ENCODE data around the gene FAXC.
"Not testable (repeated sequence)": the region's sequence is repeated elsewhere in the genome, so short reads cannot be mapped to it uniquely, and the experiment has no call there.

FAXC gene

DNA sequence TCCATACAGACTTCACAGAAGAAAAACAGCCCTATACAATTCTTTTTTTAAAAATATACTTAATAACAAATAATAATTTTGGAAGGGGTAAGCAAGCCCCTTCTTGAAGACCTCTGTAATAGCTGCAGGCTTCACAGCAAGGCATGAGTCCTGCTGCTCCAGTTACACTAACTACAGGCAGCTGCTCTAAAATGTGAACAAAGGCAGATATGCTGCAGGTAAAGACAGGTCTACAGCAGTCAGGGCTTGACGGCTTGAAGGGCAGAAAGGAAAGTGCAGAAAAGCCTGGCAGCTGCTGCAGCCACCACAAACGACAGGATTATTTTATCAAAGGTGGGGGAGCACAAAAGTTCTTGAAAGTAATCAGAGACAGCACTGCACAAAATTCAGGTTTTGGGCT, 11.3 kb downstream of the FAXC start:
- no peak for DNase-seq

DNA sequence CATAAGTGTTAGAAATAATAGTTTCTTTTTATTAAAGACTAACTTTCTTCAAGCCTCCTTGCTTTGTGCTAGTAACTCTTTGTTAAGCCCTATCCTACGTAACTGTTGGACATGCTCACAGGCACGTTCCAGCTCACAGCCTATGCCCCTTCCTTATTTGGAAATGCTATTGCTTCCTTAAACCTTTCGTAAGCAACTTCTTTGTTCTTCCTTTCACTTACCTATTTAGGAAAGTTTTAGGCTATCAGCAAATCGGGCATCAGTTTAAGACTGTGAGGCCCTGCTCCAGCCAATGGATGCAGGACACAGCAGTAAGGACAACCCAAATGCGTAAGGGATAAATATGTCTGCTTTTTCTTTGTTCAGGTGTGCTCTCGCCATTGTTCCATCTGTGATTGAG, 14.2 kb downstream of the FAXC start:
- not testable (repeated sequence) for DNase-seq

DNA sequence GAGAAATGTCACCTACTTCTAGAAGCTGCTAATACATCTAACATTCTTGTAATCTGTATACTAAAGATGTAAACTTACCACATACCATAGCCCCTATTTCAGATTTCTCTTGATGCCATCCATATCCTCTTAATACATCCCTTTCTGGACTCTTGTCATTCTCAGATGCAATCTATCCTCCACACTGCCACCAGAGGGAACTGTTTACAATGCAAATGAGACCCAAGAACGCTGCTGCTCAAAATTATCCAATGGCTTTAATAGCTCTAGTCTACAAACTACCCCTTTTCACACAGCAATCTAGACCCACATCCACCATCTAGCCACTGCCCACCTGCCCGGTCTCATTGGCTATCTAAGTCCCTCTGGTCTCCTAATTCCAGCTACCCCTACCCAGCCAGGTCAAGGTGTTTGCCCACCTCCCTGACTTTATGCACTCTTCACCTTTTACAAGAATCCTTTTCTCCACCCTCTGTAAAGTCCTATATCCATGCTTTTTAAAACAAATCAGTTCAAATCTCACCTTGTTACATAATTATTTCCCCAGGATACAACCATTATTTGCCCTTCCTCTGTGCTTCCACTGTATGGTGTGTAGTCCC, 14.8 kb downstream of the FAXC start:
- DNase-seq, result no peak

DNA sequence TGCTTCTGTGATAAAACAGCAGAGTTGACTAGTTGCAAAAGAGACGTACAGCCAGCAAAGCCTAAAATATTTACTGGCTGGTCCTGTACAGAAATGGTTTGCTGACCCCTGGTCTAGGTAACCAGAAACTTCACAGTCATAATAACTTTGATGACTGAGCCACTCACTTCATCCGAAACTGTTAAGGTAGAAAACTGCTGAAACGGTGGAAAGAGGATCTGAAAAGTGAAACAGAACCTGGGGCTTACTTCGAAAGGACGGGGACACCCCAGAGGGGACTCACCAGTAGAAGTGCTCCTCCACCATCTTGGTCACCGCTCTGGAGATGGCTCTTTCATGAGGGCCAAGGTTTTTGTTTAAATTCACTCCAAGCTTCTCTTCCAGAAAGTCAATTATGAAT, 16.4 kb downstream of the FAXC start:
- no peak for DNase-seq

DNA sequence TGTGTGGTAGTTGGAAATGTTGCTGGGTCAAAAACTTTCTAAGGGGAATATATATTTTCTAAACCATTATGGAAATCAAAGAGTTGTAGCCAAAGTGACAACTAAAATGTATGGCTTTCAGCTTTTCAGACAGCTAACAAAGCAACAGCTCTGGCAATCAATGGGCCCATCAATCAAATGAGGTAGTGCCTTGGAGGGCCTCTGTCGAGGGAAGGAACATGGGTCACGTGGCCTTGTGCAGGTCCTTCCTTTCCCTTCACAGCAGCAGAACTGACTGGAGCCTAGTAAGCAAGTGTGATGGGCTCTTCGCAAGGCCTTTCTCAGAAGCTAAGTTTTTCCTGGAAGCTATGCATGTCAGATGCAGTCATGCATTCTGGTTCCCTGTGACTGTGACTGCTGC, 17.9 kb downstream of the FAXC start:
- no peak for DNase-seq

DNA sequence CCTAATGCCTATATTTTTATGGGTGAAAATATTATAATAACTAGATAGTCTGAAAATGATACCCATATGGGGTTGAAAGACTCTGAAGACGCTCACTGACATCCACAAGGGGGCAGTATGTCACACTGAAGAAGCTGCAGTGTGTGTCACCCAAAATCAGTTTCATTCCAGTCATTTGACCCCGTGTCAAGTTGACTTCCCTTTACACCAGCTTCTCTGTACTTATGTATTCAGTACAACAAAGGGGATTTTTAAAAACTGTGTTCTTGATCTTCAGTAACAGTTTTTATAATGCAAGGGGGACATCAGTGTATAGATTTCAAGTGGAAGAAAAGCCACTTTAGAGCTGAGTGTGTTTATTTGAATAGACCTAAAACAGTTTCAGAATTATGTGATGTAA, 19.3 kb downstream of the FAXC start:
- DNase-seq, result no peak

DNA sequence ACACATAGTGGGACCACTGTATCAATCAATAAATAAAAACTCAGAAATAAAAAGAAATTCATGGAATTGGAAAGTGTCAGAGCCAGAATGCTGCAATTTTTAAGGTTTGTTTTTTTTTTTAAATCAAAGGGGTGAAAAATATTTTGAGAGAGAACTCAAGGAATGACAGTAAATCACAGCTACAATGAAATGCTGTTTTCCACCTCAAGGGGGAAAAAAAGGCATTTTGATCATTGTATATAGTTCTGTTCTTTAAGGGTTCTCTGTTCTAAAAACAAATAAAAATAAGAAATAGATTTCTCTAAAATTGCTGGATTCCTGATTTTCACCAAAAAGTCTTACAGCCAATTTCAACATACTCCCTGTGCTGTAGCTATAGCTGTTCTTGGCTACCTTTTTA, 24.5 kb downstream of the FAXC start:
- DNase-seq, result no peak

DNA sequence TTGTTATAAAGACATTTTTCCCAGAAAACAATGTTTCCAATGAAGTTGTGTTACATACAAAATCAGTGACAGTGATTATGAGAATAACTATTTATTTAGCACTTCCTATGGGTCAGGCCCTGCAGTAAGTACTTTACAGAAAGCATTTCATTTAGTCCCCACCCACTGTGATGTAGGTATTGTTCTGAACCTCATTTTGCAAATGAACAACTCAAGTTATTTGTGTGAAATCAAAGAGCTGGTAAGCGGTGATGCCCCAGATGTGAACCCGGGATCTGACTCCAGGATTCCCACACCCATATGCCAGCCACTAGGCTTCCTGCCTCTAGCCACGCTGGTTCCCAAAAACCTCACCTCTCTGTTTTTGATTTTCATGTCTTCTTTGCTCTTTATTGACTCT, 30.9 kb downstream of the FAXC start:
- no peak for DNase-seq

DNA sequence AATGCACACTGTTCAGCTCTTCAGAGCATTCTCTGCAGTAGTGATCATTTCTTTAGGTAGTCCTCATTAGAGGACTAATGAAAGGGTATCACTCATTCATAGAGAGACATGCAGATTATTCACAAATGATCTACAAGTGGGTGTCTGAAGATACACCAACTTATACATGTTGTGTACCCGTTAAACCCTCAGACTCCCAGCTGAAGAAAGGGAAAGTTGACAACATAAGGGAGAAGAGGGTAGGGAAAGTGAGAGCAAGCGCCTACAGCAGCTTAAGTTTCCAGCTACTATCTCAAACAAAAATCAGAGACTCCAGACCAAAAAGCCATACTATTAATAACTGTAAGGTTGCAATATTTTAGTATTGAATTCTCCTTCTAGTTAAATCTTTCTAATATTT, 37.1 kb downstream of the FAXC start:
- DNase-seq, result no peak

DNA sequence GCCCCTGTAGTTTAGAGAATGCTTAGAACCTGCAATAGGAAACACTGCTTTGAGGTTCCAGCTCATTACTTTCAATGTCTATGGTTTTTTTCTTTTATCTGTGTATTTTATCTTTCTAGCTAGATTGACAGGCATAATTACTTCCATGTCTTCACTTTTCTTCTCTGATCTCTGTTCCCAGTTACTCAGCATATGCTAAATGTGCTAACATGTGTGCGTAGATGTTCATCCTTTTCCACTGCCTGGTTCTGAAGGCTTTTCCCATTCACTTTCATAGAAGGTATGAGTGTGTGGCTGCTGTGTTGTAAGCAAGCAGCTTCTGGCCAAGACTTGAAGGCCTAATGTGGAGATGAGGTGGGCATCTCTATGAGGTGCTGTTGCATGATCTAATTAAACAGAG, 38.9 kb downstream of the FAXC start:
- DNase-seq, result no peak

DNA sequence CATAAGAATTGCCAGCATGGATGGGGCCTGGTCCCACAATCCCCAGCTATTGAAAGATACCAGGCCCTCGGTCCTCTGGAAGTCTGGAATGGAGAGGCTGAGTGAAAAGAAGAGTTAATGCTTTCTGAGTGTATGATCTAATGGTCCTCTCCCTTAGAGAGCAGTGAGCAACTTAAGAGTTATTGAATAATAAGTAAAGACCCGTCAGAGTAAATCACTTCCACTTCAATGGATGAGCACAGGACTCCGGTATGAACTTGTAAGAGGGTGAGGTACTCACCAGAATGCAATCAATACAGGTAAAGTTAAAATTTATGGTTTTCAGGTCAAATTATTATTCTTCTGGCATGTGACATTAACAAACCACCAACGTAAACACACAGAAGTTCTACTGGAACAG, 39.9 kb downstream of the FAXC start:
- DNase-seq, result no peak

DNA sequence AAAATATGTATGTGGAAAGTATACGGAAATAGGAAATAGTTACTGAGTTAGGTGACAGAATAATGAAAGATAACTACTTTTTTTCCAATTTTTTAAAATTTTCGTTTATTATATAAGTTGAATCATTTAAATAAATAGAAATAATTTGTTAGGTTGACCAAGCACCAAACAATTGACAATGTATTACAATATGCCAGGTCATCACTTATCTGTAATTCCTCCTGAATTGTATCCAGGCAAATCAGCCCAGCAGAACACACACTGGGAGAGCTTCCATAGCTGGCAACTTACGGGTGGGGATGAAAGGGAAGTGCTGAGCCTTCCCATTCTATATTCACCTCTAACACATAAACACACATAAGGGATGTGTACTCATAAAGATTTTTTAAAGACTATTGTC, 40.7 kb downstream of the FAXC start:
- no peak for DNase-seq

DNA sequence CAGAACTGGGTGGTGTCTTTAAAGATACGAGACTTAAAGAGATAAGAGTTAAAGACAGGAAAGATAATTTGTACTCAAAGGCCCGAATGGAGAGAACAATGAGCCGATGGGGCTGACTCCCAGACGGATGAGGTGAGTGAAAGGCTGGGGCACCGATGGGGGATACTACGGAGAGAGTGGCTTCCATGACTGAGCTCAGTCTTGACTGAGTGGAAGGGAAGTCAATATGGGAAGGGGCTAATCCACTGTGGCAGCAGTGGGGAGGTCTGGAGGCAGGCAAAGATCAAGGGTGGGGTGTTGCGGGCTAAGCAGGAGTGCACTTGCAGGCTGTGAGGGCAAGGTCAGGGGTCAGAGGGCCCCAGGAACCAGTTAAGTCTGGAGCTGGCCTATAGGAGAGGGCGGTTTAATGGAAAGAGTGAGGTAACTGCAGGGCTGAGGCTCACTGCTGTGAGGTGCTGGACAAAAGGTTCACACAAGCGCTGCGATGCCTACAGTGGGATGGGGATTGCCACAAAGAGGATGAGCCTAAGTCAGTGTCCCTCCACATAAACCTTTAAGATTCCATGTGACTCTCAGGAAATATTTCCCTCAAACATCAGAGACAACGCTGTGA, 42.1 kb downstream of the FAXC start:
- no peak for DNase-seq

DNA sequence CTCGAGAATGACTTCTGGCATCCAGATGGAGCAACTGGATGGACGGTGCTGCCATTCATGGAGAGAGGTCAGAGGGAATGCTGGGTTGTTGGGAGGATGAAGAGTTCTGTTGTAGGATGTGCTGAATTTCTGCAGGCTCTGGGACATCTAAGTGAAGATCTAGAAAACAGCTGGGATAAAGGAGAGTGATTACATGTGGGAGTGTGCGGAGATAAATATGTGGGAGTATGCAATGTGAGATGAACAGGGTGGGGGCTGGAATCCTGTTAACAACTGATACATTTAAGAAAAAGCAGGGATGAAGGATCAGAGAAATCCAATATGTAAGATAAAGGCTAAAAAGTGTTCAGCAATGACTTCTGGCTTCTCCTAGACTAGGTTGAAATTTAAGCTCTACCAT, 43.1 kb downstream of the FAXC start:
- no peak for DNase-seq

DNA sequence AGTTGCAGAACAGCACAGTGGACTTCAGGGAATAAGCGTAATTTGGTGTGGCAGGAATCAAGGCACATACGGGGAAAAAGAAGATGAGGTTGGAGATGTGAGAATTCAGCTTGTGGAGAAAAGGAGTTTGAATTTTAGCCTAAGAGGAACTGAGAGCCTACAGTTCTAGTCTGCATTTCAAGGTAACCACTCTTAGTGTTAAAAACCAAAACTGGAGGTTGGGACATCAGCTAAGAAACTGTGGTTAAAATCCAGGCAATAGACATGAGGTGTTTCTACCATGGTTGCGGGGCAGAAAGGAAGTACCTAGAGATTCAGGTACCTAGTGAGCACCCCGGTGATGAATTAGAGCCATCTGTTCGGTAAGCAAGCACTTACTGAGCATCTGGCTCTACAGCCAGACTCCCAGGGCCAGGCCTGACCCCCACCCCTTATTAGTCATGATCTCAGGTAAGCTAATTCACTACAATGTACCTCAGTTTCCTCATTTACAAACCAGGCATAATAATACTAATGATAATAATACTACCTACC, 44.4 kb downstream of the FAXC start:
- no peak for DNase-seq

DNA sequence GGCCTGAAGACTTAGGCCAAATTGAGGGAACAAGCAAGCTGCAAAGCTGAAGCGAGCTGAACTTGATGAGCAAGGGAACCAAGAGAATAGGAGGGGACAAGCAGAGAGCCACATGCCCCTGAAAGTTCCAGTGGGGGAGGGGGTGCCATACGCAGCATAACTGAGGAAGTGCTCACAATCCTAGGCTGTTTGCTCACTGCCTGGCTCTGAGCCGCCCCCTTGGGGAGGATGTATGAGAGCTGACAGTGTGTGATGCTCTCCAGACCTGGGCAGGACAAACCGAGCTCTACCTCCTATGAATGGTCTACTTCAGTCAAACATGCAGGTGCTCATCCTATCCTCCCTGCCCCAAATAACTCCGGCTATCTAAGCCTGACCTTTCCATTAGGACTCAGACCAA, 52.1 kb downstream of the FAXC start:
- no peak for DNase-seq

DNA sequence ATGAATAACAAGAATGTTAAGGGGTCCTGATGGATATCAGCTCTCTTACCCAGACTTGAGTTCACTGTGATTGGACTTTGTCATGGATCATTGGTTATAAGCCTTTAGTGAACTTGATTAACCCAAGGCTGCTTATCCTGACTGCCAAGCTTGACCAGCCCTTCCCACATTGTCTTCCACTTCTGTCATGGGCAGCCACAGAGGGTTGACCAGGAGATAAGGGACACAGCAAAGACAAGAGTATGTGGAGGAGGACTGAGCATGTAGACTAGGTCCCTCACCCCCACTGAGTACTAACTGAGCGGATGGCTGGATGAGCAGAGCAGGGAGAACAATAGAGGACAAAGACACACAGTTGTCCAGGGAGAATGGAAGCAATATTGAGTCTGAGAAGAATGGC, 52.5 kb downstream of the FAXC start:
- DNase-seq, result no peak

DNA sequence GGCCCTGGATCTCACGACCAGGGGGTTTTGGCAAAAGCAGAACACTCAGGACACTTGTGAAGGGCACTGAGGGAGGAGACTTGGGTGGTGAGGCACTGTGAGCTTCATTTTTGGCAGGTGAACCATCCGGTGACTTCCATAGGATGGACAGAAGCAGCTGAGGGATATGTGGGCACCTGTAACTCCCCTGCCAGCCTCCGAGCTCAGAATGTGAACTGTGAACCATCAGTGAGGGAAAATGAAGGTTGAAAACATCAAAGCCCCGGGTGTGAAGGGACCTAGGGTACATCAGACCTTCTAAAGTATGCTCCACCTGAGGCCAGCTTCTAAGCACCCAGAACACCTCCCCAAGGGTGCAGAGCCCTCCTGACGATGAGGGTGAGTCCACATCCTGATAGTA, 53.2 kb downstream of the FAXC start:
- DNase-seq, result no peak

DNA sequence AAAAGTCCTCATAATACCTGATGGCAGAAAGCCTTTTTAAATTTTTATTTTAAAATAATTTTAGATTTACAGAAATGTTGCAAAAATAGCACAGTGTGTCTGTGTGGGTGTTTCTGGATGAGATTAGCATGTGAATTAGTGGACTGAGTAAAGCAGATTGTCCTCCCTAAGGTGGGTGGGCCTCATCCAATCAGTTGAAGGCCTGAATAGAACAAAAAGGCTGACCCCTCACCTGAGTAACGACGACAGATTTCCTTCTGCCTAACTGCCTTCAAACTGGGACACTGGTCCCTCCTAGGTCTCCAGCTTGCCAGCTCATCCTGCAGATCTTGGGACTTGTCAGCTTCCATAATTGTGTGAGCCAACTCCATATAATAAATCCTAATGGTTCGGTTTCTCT, 54.2 kb downstream of the FAXC start:
- DNase-seq, result no peak

DNA sequence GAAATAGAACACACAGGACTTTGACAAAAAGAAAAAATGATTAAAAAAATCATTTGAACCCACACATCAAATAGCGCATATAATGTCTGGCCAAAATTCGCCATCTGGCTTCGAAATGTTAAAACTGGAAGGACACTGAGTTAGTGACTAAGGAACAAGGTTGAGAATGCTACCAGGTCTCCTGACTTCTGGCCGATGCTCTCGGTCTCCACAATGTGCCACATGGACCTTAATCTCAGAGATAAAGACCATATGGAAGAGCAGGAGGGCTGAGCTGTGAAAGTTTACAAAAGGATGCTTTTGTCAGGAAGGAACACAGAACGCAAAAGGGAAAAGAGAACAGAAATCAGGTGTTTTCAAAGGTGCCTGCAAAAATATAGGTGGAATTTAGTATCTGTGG, 54.7 kb downstream of the FAXC start:
- DNase-seq, result no peak

DNA sequence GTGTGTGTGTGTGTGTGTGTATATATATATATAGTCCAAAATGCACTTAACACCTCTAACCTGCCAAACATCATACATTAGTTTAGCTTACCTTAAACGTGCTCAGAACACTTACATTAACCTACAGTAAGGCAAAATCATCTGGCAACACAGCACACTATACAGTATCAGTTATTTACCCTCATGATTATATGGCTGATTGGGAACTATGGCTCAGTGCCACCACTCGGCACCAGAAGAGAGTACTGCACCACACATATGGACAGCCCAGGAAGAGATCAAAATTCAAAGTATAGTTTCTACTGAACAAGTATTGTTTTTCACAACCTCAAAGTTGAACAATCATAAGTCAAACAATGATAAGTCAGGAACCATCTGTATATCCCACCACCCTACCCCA, 59.8 kb downstream of the FAXC start:
- no peak for DNase-seq

DNA sequence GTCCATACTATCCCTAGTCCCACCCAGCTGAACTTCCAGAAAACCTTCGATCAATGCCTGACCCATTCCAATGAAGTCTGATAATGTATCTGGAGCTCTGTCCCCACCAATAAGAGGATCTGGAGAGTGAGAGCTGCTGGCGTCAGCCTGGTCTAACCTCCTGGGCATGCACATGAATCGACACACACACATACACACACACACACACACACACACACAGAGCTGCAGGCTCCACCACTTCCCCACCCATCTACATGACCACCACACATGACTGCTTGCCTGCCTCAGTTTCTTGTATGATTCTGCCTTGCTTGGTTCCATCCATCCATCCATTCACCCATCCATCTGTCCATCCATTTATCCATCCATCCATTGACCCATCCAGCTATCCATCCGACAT, 60.8 kb downstream of the FAXC start:
- no peak for DNase-seq

DNA sequence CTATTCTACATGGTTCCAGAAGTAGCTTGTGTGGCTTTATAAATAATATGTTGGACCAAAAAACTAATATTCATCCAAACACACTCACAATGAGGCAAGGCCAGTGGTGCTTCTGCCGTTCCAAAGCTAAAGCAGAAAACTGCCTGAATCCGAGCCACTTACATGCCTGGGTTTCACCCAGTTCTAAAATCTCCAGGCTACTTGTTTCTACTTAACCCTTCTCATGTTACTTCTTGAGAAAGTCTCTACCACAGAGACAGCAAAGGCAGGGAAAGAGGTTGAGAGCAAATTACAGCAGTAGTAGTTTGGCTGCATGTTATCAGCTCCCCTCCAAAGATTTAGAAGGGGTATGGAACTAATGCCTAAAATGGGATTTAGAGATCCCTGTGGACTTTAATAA, 62.0 kb downstream of the FAXC start:
- DNase-seq, result no peak

DNA sequence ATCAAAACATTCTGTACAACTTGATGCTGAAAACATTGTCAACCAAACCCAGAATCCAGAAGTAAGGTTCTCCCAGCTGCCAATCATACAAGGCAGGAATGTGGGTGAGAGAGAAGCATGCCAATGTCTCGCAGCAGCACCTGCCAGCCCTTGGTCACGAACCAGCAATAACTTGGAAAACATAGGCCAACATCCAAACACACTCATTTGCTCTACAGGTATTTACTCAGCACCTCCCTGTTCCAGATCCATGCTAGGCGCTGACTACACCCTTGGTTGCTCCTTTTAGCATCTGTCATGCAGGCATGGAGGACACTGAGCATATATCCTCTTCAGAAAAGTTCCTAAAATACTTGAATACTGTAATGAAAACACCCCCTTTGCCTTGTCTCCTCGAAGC, 63.6 kb downstream of the FAXC start:
- DNase-seq, result no peak

DNA sequence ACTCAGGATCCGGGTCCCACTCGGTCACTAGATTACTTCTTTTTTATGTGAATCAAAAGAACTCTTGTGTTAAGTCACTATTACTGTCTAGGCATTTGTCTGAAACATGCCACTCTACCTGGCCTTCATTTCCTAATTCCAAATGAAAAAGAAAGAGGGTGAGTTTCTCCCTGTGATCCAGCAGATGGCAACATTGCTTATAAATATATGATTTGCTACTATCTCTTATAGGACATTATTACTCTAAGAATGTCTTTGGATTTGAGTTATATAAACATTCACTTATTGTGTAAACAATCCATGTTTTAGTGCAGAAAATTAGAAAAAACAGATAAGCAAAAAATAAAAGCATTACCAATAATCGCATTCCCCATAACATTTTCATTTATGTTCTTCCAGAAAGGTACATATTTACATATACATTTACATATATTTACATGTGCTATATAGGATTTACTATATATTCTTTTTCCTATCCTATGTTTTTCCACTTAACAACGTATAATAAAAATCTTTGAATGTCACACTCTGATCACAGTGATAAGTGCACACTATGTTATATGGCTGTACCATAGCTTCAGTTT, 66.9 kb downstream of the FAXC start:
- DNase-seq, result no peak

All from NCI-H1417 treated with DMSO at 0.1 percent for 48 hours (cell line).